ENCODE measurements around the gene FSHR. TPM values are rescaled to one million over a fixed set of nuclear protein-coding genes. Genes with fewer than 3 reads are reported as not detected.

FSHR gene
- total and polyA plus RNA-seq, 2 donors (not counting 3 experiments of a cell fraction or from before 2014, with no cell fraction given): not detected

GRCh38 chr2:49080681-49081080 lies 73.6 kb downstream of the FSHR start:
- TF ChIP-seq POLR2AphosphoS5 (IDR thresholded peaks at IDR 0.05; ENCODE audit: insufficient read depth, low read depth, low read length): no peak
- no peak for TF ChIP-seq CTCF (IDR thresholded peaks at IDR 0.05; ENCODE audit: extremely low read depth in 1 of 2, insufficient read depth in 1 of 2, low read depth in 1 of 2, low read length in 2 of 2)
- no peak for TF ChIP-seq MAX (IDR thresholded peaks at IDR 0.05; ENCODE audit: insufficient read depth, insufficient read length)
- no peaks in the 10 kb centered on the region for H3K9me3 ChIP-seq (replicated peaks; ENCODE audit: control insufficient read depth, insufficient read depth, low read length)
- ChIA-PET POLR2A (no interaction called here), CTCF (no interaction called here)
- no peak overlapping the region for H3K9ac ChIP-seq (replicated peaks; ENCODE audit: extremely low read depth, insufficient read depth, low read length)
- no peaks in the 10 kb centered on the region for H3K9me1 ChIP-seq (replicated peaks; ENCODE audit: control insufficient read depth, extremely low read depth, insufficient read depth, low read length)
- no peaks in the 10 kb centered on the region for H3K4me1 ChIP-seq (ENCODE audit: control insufficient read depth, extremely low read depth, insufficient read depth, low read length)
- no TSS peak for BruUV-seq (replicated peaks)
- H3K4me3 ChIP-seq (replicated peaks in 1 of 3; ENCODE audit: insufficient read depth in 1 of 3, low read depth in 1 of 3, low read length in 3 of 3): no peak overlapping the region
- no peaks in the 10 kb centered on the region for H4K20me1 ChIP-seq (replicated peaks; ENCODE audit: control insufficient read depth, extremely low read depth, insufficient read depth, low read length)
- no peak overlapping the region for H3K27ac ChIP-seq (ENCODE audit: insufficient read depth, low read depth, low read length)
- dilution Hi-C loops (cut with MboI; ENCODE audit: extremely low pct_ligation_motif_present, low sequenced_read_pairs) (no loop called here), intact Hi-C loops (cut with micrococcal nuclease) (no loop called here)
- no peak overlapping the region for H3K4me2 ChIP-seq (ENCODE audit: insufficient read depth, low read length)
- H3K36me3 ChIP-seq (ENCODE audit: control insufficient read depth in 2 of 2, extremely low read depth in 1 of 2, insufficient read depth in 2 of 2, low read length in 2 of 2): no peaks in the 10 kb centered on the region
- H3K79me2 ChIP-seq (ENCODE audit: control insufficient read depth, insufficient read depth, low read length): no peaks in the 10 kb centered on the region
- FAIRE-seq (no peak), DNase-seq (ENCODE audit: low read depth, low spot score) (no peak)
- H3K27me3 ChIP-seq (ENCODE audit: control insufficient read depth in 2 of 2, insufficient read depth in 2 of 2, low read length in 2 of 2): no peaks in the 10 kb centered on the region
- H2AFZ ChIP-seq (ENCODE audit: low read depth, low read length): no peak overlapping the region

- FAIRE-seq: no peak
- H3K9me3 ChIP-seq (replicated peaks; ENCODE audit: control insufficient read depth, insufficient read depth, low read length): no peaks in the 10 kb centered on the region
- no peak for DNase-seq (ENCODE audit: low read depth, low spot score)
- no peaks in the 10 kb centered on the region for H3K9me1 ChIP-seq (replicated peaks; ENCODE audit: control insufficient read depth, extremely low read depth, insufficient read depth, low read length)
- dilution Hi-C loops (cut with MboI; ENCODE audit: extremely low pct_ligation_motif_present, low sequenced_read_pairs) (no loop called here), intact Hi-C loops (cut with micrococcal nuclease) (no loop called here)
- TF ChIP-seq POLR2AphosphoS5 (IDR thresholded peaks at IDR 0.05; ENCODE audit: insufficient read depth, low read depth, low read length) (no peak), MYC (IDR thresholded peaks at IDR 0.05; ENCODE audit: low read depth, low read length) (no peak), FOS (IDR thresholded peaks at IDR 0.05; ENCODE audit: borderline replicate concordance, insufficient read depth, low read length) (no peak), GATA2 (IDR thresholded peaks at IDR 0.05; ENCODE audit: insufficient read depth, insufficient read length, low read depth, low read length) (no peak), MAX (IDR thresholded peaks at IDR 0.05; ENCODE audit: insufficient read depth, insufficient read length) (no peak), POLR2A (IDR thresholded peaks at IDR 0.05; ENCODE audit: low read depth, low read length) (no peak), EZH2 (IDR thresholded peaks at IDR 0.05; ENCODE audit: borderline replicate concordance, low read depth, low read length, severe bottlenecking) (no peak), CTCF (IDR thresholded peaks at IDR 0.05; ENCODE audit: extremely low read depth in 1 of 2, insufficient read depth in 1 of 2, low read depth in 1 of 2, low read length in 2 of 2) (no peak), JUN (IDR thresholded peaks at IDR 0.05; ENCODE audit: borderline replicate concordance, insufficient read depth, insufficient read length, low read depth) (no peak)
- H4K20me1 ChIP-seq (replicated peaks; ENCODE audit: control insufficient read depth, extremely low read depth, insufficient read depth, low read length): no peaks in the 10 kb centered on the region
- H3K79me2 ChIP-seq (ENCODE audit: control insufficient read depth, insufficient read depth, low read length): no peaks in the 10 kb centered on the region
- no peaks in the 10 kb centered on the region for H3K27me3 ChIP-seq (ENCODE audit: control insufficient read depth in 2 of 2, insufficient read depth in 2 of 2, low read length in 2 of 2)
- BruUV-seq (replicated peaks): no TSS peak
- no peak overlapping the region for H3K4me2 ChIP-seq (ENCODE audit: insufficient read depth, low read length)
- H3K4me3 ChIP-seq (replicated peaks in 1 of 3; ENCODE audit: insufficient read depth in 1 of 3, low read depth in 1 of 3, low read length in 3 of 3): no peak overlapping the region
- ChIA-PET CTCF (no interaction called here), POLR2A (no interaction called here)
- no peaks in the 10 kb centered on the region for H3K36me3 ChIP-seq (ENCODE audit: control insufficient read depth in 2 of 2, extremely low read depth in 1 of 2, insufficient read depth in 2 of 2, low read length in 2 of 2)
- no peak overlapping the region for H2AFZ ChIP-seq (ENCODE audit: low read depth, low read length)
- no peaks in the 10 kb centered on the region for H3K4me1 ChIP-seq (ENCODE audit: control insufficient read depth, extremely low read depth, insufficient read depth, low read length)
- H3K9ac ChIP-seq (replicated peaks; ENCODE audit: extremely low read depth, insufficient read depth, low read length): no peak overlapping the region
- no peak overlapping the region for H3K27ac ChIP-seq (ENCODE audit: insufficient read depth, low read depth, low read length)
Observed at GRCh38 chr2:49070716-49071115, 83.6 kb downstream of the FSHR start.

Data from endothelial cell of umbilical vein (primary cell).